HepG2 (cell line): ENCODE results near the gene NUAK1.

ENCODE experiments used
- NR2F6 ChIP-seq, 2 experiments: IDR thresholded peaks; 2 replicates each; pipeline ENCODE4 v1.6.1; 2016; ENCODE audit warnings: antibody characterized with exemption in 1 of 2, mild to moderate bottlenecking in 1 of 2
- TF ChIP-seq, protein P1 (sequence below): sonication (generic); formaldehyde crosslinking; IDR thresholded peaks from 2 replicates; pipeline ENCODE4 v1.4.0; 2020; ENCODE audit warnings: missing genetic modification reagents

DNA sequence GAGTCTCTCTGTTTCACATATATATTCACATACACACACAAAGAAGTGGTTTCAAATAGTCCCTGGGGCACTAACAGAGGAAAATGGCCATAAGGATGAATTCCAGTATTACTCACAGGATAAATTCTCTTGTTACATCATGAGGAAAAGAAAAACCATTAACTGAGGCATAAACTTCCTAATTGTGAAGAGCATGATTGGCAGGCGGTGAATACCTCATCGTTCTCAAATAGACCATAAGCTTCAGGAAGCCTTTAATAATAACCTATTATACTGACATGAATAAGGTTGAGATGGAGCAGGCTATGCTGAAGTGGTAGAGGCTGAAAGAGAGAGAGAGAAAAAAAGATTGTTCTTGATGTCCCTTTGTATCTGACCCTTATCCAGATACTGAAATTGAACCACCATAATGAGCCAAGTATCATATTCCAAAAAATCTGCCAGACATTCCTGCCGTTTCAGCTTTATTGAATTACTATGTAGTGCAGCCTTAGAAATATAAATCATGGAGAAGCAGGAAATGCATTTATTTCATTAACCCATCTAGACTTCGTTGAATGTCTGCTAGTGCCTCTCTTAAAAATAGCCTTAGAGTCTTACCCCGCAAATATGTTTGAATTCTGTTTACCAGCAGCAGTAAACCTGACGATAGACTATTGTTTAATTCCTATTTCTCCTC lies 86.8 kb downstream of the NUAK1 start:
- TF ChIP-seq, protein P1, sequence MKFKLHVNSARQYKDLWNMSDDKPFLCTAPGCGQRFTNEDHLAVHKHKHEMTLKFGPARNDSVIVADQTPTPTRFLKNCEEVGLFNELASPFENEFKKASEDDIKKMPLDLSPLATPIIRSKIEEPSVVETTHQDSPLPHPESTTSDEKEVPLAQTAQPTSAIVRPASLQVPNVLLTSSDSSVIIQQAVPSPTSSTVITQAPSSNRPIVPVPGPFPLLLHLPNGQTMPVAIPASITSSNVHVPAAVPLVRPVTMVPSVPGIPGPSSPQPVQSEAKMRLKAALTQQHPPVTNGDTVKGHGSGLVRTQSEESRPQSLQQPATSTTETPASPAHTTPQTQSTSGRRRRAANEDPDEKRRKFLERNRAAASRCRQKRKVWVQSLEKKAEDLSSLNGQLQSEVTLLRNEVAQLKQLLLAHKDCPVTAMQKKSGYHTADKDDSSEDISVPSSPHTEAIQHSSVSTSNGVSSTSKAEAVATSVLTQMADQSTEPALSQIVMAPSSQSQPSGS (CRISPR knock-in tag) = no peak
- TF ChIP-seq NR2F6 (IDR thresholded peaks at IDR 0.05) = no peak
- no peak for TF ChIP-seq NR2F6 (CRISPR knock-in tag; IDR thresholded peaks at IDR 0.05)
